Measurements from ENCODE around the gene FYN.
"Not testable (repeated sequence)": the region's sequence is repeated elsewhere in the genome, so short reads cannot be mapped to it uniquely, and the experiment has no call there.

FYN gene

GRCh38 chr6:111683749-111684267 lies 189.4 kb downstream of the FYN start:
- H3K4me2 ChIP-seq (ENCODE audit: low read length) = no peak overlapping the region
- H3K36me3 ChIP-seq (ENCODE audit: control insufficient read depth, low read length) = no peaks in the 10 kb centered on the region
- H3K9me3 ChIP-seq (ENCODE audit: control insufficient read depth, insufficient read depth, low read length) = no peaks in the 10 kb centered on the region

GRCh38 chr6:111683157-111683556 lies 190.1 kb downstream of the FYN start:
- H3K27me3 ChIP-seq (ENCODE audit: control insufficient read depth, low read length) = no peaks in the 10 kb centered on the region
- H3K4me3 ChIP-seq (ENCODE audit: low read length) = no peak overlapping the region
- H3K4me1 ChIP-seq (ENCODE audit: control insufficient read depth, low read length) = no peaks in the 10 kb centered on the region
- no peaks in the 10 kb centered on the region for H3F3A ChIP-seq (ENCODE audit: control insufficient read depth, insufficient read depth)
- no peaks in the 10 kb centered on the region for H3K36me3 ChIP-seq (ENCODE audit: control insufficient read depth, low read length)
- H3K9me2 ChIP-seq (replicated peaks; ENCODE audit: control insufficient read depth, low read length) = no peaks in the 10 kb centered on the region
- H3K4me2 ChIP-seq (ENCODE audit: low read length) = no peak overlapping the region
- TF ChIP-seq EZH2phosphoT487 (IDR thresholded peaks at IDR 0.05; ENCODE audit: borderline replicate concordance, low read length) (no peak), CTCF (IDR thresholded peaks at IDR 0.05; ENCODE audit: low read depth, low read length, poor library complexity, severe bottlenecking) (no peak)
- H3K9me3 ChIP-seq (ENCODE audit: control insufficient read depth, insufficient read depth, low read length) = no peaks in the 10 kb centered on the region
- H3K27ac ChIP-seq (ENCODE audit: low read depth, low read length) = no peak overlapping the region
- no peaks in the 10 kb centered on the region for H4K20me1 ChIP-seq (ENCODE audit: control insufficient read depth, insufficient read depth, low read depth, low read length)
- H3K79me2 ChIP-seq (ENCODE audit: control insufficient read depth, low read length) = no peaks in the 10 kb centered on the region

More at GRCh38 chr6:111683749-111684267, 189.4 kb downstream of the FYN start:
- Histone ChIP-seq H3K27ac (ENCODE audit: low read depth, low read length) (no peak overlapping the region), H3K4me3 (ENCODE audit: low read length) (no peak overlapping the region), H3K4me1 (ENCODE audit: control insufficient read depth, low read length) (no peaks in the 10 kb centered on the region), H3K27me3 (ENCODE audit: control insufficient read depth, low read length) (no peaks in the 10 kb centered on the region), H3K79me2 (ENCODE audit: control insufficient read depth, low read length) (no peaks in the 10 kb centered on the region), H3F3A (ENCODE audit: control insufficient read depth, insufficient read depth) (no peaks in the 10 kb centered on the region), H4K20me1 (ENCODE audit: control insufficient read depth, insufficient read depth, low read depth, low read length) (no peaks in the 10 kb centered on the region), H3K9me2 (replicated peaks; ENCODE audit: control insufficient read depth, low read length) (no peaks in the 10 kb centered on the region)
- TF ChIP-seq CTCF (IDR thresholded peaks at IDR 0.05; ENCODE audit: low read depth, low read length, poor library complexity, severe bottlenecking) (no peak), EZH2phosphoT487 (IDR thresholded peaks at IDR 0.05; ENCODE audit: borderline replicate concordance, low read length) (no peak)

GRCh38 chr6:111681860-111682259 lies 191.4 kb downstream of the FYN start:
- no peak overlapping the region for H3K4me3 ChIP-seq (ENCODE audit: low read length)
- TF ChIP-seq CTCF (IDR thresholded peaks at IDR 0.05; ENCODE audit: low read depth, low read length, poor library complexity, severe bottlenecking) (no peak), EZH2phosphoT487 (IDR thresholded peaks at IDR 0.05; ENCODE audit: borderline replicate concordance, low read length) (no peak)
- H3K4me1 ChIP-seq (ENCODE audit: control insufficient read depth, low read length) = no peaks in the 10 kb centered on the region

GRCh38 chr6:111680811-111681609 lies 192.2 kb downstream of the FYN start:
- not testable (repeated sequence) for H3K36me3 ChIP-seq (ENCODE audit: control insufficient read depth, low read length); H3K9me2 ChIP-seq (replicated peaks; ENCODE audit: control insufficient read depth, low read length); H4K20me1 ChIP-seq (ENCODE audit: control insufficient read depth, insufficient read depth, low read depth, low read length); H3K27me3 ChIP-seq (ENCODE audit: control insufficient read depth, low read length); H3K27ac ChIP-seq (ENCODE audit: low read depth, low read length); H3K4me1 ChIP-seq (ENCODE audit: control insufficient read depth, low read length); H3K4me2 ChIP-seq (ENCODE audit: low read length); H3K9me3 ChIP-seq (ENCODE audit: control insufficient read depth, insufficient read depth, low read length); H3K79me2 ChIP-seq (ENCODE audit: control insufficient read depth, low read length); H3F3A ChIP-seq (ENCODE audit: control insufficient read depth, insufficient read depth); H3K4me3 ChIP-seq (ENCODE audit: low read length)

More at GRCh38 chr6:111681860-111682259, 191.4 kb downstream of the FYN start:
- H4K20me1 ChIP-seq (ENCODE audit: control insufficient read depth, insufficient read depth, low read depth, low read length) = no peaks in the 10 kb centered on the region
- H3K36me3 ChIP-seq (ENCODE audit: control insufficient read depth, low read length) = no peaks in the 10 kb centered on the region
- no peaks in the 10 kb centered on the region for H3K79me2 ChIP-seq (ENCODE audit: control insufficient read depth, low read length)
- no peak overlapping the region for H3K27ac ChIP-seq (ENCODE audit: low read depth, low read length)
- H3K4me2 ChIP-seq (ENCODE audit: low read length) = no peak overlapping the region
- H3K9me2 ChIP-seq (replicated peaks; ENCODE audit: control insufficient read depth, low read length) = no peaks in the 10 kb centered on the region
- H3F3A ChIP-seq (ENCODE audit: control insufficient read depth, insufficient read depth) = no peaks in the 10 kb centered on the region
- no peaks in the 10 kb centered on the region for H3K27me3 ChIP-seq (ENCODE audit: control insufficient read depth, low read length)
- H3K9me3 ChIP-seq (ENCODE audit: control insufficient read depth, insufficient read depth, low read length) = no peaks in the 10 kb centered on the region

All from DOHH2 (cell line).